H4 (cell line): ENCODE measurements around the gene DRC1. TPM values are rescaled to one million over a fixed set of nuclear protein-coding genes. Genes with fewer than 3 reads are reported as not detected.

Source experiments
- DNase-seq: peaks from one replicate; pipeline ENCODE4 v3.0.0-alpha.2; 2015; ENCODE audit warnings: low spot score
- total RNA-seq: library from RNA; depleted of rRNA; stranded (reverse); fragments of >200 nt; shearing (Covaris generic); gene quantifications from 2 replicates; pipeline ENCODE4 v1.2.3, GENCODE V29; 2014

DRC1 gene
- total RNA-seq, 1 experiment from 2014 or later = not detected

DNA sequence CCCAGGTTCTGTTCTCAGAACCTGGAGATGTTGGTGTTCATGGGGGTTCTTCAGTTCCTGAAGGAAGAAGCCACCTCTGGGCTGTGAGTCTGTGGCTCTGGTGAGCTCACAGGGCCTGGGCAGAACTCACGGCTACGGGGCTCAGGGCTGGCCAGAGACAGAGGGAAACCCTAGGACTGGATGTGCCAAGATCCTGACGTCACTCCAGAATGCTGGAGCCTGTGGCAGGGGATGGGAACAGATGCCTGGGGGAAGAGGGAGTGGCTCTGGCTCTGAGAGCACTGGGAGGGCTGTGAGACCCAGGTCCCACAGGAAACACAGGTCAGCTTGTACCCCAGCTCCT lies 76.2 kb downstream of the DRC1 start, which contains the start of gene OTOF:
Gene OTOF, minus strand, starts transcription at position 214 of the 343 bp plus-strand sequence.
- peak; percentile 68 for DNase-seq

DNA sequence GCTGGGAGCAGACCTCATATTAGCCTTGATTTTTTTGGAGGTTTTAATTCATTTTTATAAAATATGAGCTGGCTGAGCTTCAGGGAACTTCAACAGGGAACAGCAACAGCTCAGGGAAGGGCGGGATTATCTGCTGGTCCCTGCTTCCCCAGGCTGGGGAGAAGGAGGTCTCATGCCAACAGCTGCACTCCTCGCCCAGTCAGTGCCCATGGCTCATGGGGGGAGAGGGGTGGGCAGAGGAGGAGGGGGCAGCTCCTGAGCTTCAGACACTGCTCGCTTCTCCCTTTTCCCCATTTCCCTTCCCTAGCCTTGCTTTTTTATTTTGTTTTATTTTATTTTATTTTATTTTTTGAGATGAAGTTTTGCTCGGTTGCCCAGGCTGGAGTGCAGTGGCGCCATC lies 76.6 kb downstream of the DRC1 start:
- no peak for DNase-seq

DNA sequence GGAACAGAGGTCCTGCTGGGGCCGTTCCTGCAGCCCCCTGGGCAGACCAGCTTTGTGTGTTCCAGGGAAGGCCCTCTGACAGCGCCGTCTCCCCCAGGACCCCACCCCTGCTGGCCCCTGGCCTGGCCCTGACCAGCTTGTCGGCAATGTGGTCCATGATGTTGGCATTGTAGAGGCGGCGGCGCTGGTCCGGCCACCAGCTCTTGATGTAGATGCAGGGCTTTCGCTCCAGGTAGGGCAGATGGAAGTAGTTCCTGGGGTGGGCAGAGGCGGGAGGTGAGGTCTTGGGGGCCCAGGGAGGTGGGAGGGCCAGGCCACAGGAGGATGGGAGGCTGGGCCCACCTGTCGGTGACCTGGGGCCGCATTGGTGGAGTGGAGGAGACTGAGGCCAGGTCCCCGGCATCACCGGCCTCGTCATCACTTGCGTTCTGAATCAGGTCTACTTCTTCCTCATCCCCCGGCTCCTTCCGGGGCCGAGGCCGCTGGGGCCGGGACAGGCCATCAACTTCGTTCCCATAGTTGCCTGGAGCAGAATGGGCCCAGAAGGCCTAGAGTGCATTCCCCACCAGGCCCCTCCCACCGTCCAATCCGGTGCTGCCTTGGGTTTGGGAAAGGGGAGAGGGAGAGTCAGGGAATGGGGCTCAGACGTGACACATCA lies 77.5 kb downstream of the DRC1 start:
- DNase-seq = no peak

DNA sequence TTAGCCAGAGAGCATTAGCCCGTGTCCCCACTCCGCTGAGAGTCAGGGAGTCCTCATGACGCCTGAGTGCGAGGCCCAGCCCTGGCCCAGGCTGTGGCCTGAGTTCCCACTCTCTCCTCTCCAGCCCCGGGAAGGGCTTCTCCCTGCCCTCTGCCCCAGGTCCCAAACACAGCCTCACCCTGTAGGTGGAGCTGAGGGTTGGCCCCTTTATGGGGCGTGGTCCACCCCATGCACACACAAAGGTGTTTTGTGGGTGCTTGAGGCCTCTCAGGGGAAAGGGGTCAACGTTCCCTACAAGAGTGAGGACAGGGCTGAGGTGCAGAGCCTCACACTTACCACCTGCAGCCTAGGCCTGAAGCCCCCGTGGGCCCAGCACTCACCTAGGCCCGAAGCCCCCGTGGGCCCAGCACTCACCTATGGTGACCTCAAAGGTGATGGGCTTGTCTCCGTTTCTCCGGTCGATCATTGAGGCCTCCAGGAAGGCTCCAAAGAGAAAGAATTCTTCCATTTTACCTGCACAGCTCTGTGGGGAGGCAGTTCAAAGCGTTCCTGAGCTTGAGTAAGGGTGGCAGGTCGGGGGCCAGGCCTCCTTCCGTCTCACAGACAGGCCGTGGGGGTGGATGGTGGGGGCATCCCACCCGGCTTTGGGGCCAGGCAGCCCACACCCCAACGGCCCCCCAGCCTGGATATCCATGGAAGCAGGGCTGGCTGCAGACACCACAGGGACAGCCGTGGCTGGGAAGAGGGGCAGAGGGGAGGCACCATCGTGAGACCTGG lies 78.3 kb downstream of the DRC1 start:
- DNase-seq = no peak

- no peak for DNase-seq
Measured at GRCh38 chr2:26480566-26481423, 79.1 kb downstream of the DRC1 start.

DNA sequence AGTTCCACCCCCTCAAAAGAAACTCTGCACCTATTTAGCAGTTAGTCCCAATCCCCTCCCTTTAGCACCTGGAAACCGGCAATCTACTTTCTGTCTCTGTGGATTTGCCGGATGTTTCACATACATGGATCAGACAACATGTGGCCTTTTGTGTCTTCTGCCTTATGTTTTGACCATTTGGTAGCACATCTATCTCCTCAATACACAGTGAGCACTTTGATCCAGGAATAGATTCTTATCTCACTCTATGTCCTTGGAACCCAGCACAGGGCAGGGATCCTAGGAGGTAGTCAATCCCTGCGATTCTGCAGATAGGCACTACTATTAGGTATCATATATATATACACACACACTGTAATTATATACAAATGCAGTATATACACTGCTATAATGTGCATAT lies 80.0 kb downstream of the DRC1 start:
- no peak for DNase-seq

- DNase-seq = no peak
Measured at GRCh38 chr2:26482211-26483026, 80.7 kb downstream of the DRC1 start.

GRCh38 chr2:26483027-26483326 lies 81.3 kb downstream of the DRC1 start:
- no peak for DNase-seq

DNA sequence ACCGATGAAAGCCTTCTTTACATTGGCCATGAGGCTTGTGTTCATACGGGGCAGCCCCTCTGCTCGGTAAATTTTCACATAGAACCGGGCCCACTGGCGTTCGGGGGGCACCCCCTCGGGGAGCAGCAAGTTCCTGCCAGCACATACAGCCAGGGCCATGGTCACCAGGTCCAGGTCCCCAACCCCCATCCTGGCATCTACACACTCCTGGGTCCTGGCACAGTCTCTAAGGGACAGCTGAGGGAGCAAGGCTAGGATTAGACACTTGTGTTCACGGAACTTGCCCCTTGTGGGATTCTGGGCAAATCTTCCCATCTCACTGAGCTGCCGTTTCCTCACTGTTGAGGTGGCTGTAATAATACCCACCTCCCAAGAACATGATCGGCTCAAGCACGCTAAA lies 81.8 kb downstream of the DRC1 start:
- no peak for DNase-seq

DNA sequence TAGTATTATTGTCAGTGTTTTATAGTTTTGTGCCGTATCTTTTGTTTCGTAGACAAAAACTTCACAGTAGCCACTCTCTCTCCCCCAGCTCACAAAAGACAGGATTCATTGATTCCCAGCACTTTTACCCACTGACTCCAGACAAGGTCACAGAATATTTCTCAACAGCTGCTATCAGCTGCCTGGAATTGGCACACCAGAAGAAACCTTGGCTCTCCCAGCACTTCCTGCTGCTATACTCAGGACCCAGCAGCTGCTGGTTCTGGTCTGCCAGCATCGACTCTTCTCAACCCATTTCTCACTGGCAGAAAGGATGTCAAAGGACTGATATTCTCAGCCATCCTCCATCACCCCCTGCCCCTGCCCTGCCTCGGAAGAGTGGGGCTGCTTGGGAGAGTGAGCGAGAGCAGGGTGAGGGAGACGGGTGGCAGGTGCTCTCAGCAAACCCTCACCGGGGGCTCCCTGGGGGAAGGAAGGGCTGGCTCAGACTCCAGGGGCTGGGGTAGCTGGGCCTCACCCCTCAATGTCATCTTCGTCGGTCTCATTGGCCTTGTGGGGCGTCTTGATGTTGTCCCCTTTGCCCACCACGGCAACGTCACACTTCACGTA lies 82.3 kb downstream of the DRC1 start:
- DNase-seq = no peak

DNA sequence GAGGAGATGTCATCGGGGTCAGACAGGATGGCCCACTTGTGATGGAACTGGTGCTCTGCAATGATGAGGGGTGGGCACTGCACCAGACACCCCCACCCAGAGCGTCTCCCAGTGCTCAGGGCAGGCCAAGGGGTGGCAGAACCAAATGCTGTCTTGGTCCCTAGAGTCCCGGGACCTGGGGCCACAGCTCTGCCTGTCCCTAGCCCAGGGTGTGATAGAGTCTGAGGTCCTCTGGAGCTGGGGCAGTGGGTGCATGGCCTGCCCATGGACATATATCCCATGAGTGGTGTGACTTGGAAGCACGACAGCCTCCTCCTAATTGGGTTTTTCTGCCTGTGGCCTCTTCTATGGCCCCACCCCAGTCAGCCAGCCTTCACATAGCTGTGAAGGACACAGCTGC lies 82.9 kb downstream of the DRC1 start:
- no peak for DNase-seq

DNA sequence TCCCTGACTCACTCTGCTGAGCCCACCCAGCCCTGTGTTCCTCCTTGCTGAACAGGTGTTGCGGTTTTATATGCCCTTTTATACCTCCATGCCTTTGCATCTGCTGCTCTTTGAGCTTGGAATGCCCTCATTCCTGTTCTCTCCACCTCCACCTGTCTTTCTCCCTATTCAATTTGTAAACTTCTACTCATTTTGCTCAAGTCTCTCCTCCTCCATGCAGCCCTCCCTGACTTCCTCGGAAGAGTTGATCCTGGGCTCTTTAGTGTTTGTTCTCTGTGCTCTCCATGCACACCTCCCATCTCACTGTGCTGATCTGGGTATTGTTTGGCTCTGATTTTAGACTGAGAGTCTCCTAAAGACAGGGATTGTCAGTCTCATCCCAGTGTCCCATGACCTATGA lies 83.4 kb downstream of the DRC1 start:
- DNase-seq = no peak

DNA sequence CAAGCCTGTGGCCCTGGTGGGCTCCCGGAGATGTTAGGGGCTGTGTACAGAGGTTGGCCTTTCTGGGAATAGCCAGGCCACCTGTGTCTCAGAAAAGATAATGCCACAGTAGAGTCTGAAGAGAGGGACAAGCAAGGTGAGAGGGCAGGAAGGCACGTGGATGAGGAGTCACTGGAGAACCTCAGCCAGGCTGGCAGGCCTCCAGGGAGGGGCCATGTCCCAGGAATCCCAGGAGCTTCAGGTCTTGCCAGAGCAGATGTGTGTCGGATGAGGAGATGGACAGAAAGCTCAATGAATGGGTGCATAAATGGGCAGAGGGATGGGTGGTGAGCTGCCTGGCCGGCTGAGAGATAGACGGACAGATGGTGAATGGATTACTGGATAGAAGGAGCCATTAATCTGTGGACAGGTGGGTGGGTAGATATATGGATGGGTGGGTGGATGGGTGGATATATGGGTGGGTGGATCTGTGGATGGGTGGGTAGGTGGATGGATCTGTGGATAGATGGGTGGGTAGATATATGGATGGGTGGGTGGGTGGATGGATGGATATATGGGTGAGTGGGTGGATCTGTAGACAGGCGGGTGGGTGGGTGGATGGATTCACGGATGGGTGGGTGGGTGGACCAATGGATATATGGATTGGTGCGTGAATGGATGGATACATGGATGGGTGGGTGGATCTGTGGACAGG lies 84.2 kb downstream of the DRC1 start:
- DNase-seq = no peak

GRCh38 chr2:26486789-26487188 lies 85.1 kb downstream of the DRC1 start:
- no peak for DNase-seq

DNA sequence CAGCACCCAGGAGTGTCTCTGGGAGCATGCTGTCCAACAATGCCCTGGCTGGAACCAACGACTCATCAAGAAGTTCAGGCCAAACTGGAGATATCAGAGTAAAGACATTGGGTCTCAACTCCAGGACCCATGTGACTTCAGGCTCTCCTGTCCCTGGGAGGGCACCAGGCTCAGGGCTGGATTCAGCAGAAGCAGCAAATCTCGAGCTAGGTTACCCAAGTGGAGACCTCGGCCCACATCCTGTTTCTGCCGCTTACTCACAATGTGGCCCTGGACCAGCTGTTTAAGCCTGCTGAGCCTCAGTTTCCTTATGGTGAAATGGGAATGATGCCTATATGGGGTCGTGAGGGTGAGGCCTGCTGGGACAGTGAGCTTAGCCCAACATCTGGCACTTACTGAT lies 85.5 kb downstream of the DRC1 start:
- no peak for DNase-seq

GRCh38 chr2:26488463-26489212 lies 86.9 kb downstream of the DRC1 start:
- DNase-seq = no peak

DNA sequence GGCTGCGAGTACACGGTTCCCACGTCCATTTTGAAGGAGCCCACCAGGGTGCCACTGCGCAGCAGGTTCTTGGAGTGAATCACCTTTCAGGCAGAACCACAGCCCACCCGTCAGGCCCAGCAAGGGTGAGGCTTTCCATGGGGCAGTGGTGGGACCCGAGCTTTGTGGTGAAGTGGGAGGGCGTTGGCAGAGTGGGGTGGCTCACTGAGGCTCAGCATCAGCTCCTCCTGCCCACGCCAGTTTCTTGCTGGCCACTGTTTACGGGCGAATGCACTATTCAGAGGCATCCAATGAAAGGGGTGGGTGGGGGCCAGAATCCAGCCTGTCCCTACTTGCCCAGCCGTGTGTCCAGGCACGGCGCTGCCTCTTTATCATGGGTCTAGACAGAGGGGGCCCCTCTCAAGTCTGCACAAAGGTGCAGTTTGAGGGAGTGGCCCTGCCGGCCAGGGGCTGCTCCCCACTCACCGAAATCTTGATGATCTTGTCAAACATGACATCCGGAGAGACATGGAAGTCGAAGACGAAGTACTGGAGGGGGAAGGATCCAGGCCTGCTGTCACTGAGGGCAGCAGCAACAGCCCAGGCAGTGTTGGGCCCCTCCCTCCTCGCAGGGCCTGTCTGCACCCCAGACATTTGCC lies 87.6 kb downstream of the DRC1 start:
- DNase-seq = no peak

GRCh38 chr2:26491563-26492167 lies 89.9 kb downstream of the DRC1 start:
- DNase-seq = no peak
